Lower lobe of right lung (tissue), 2 donors: ENCODE measurements around the gene PIAS2. TPM values are rescaled to one million over a fixed set of nuclear protein-coding genes. Genes with fewer than 3 reads are reported as not detected.

Experiments
- ATAC-seq, 2 donors: fragments of 200-7000 bp; cut with Tn5 transposase; one replicate each; pipeline ENCODE4 v1.9.1; 2020 to 2022; ENCODE audit warnings: mild to moderate bottlenecking in 2 of 2, moderate library complexity in 2 of 2
- DNase-seq: peaks from one replicate; pipeline ENCODE4 v3.0.0-alpha.2; 2020
- H3K27ac ChIP-seq: fragments of 200-600 bp; one replicate; pipeline ENCODE4 v1.8.0; 2022
- H3K27me3 ChIP-seq: fragments of 200-600 bp; one replicate; pipeline ENCODE4 v1.8.0; 2022; ENCODE audit warnings: low read depth
- H3K36me3 ChIP-seq: fragments of 200-600 bp; one replicate; pipeline ENCODE4 v1.8.0; 2022; ENCODE audit warnings: mild to moderate bottlenecking
- H3K4me1 ChIP-seq: fragments of 200-600 bp; one replicate; pipeline ENCODE4 v1.8.0; 2022
- H3K4me3 ChIP-seq: fragments of 200-600 bp; one replicate; pipeline ENCODE4 v1.8.0; 2022; ENCODE audit warnings: mild to moderate bottlenecking
- H3K9me3 ChIP-seq: fragments of 200-600 bp; one replicate; pipeline ENCODE4 v1.8.0; 2022
- intact Hi-C: fragments of 100-400 bp; cut with DNase I; formaldehyde crosslinking; loops from one replicate; pipeline ENCODE4 v1.11.0; 2022
- total RNA-seq: library from RNA; stranded (reverse); fragmentation: NEBNext Ultra II Directional; extraction: Animal tissue kit (Norgen Biotek cat#: 25700); gene quantifications from one replicate; pipeline ENCODE4 v1.2.1, GENCODE V29; 2021
- TF ChIP-seq, protein P1 (sequence below): fragments of 200-600 bp; IDR thresholded peaks from one replicate; pipeline ENCODE4 v1.8.0; 2022; ENCODE audit warnings: antibody characterized with exemption, mild to moderate bottlenecking
- donor health status: DM: no; HTN: yes; CAD: no; lungs with severe emphysema.

The PIAS2 gene
- total RNA-seq, 1 donor from 2014 or later, result 36.6 TPM

DNA sequence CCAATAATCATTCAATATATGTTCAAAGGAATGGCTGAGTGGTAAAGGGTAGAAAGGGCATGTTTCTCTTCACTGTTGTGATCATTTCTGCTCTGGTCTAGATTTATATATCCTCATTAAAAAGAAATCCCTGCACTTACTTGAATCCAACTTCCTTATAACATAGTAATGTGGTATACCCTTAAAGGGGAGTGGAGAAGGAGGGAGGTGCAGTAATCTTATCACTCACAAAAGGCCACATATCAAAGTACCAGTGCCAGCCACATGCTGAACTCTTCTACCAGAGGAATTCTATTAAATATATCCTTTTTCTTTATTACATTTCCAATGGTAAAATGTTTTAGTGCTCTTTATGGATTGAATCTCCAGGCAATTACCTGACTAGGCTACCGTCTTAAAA, 3.3 kb upstream of the PIAS2 start:
- Histone ChIP-seq H3K4me3 (no peak overlapping the region), H3K9me3 (no peaks in the 10 kb centered on the region), H3K27me3 (no peaks in the 10 kb centered on the region), H3K27ac (no peak overlapping the region), H3K36me3 (no peaks in the 10 kb centered on the region), H3K4me1 (peaks cover 16% of the 10 kb centered on the region)
- no peak for ATAC-seq
- TF ChIP-seq, protein P1, sequence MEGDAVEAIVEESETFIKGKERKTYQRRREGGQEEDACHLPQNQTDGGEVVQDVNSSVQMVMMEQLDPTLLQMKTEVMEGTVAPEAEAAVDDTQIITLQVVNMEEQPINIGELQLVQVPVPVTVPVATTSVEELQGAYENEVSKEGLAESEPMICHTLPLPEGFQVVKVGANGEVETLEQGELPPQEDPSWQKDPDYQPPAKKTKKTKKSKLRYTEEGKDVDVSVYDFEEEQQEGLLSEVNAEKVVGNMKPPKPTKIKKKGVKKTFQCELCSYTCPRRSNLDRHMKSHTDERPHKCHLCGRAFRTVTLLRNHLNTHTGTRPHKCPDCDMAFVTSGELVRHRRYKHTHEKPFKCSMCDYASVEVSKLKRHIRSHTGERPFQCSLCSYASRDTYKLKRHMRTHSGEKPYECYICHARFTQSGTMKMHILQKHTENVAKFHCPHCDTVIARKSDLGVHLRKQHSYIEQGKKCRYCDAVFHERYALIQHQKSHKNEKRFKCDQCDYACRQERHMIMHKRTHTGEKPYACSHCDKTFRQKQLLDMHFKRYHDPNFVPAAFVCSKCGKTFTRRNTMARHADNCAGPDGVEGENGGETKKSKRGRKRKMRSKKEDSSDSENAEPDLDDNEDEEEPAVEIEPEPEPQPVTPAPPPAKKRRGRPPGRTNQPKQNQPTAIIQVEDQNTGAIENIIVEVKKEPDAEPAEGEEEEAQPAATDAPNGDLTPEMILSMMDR, result no peak
- intact Hi-C loops, result no loop called here
- DNase-seq, result no peak

DNA sequence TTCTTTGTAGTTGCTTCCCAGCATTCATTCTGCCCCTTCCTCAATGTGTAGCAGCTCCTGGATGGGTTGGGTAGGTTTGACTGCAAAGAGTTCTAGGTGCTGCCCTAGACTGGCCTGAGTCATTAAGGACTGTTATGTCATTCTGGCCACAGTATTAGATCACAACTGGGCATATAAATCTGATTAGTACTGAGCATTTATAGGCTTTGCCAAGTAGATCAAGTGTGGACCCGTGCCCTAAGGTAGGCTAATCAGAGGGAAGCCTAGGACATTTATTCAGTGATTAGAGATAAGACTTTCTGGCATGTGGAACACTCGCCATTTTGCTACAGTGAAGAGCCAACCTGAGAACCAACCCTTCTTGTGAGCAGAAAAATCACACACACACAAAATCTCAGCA, 2.8 kb upstream of the PIAS2 start:
- no peak for ATAC-seq
- Histone ChIP-seq H3K4me1 (peaks cover 22% of the 10 kb centered on the region), H3K27me3 (no peaks in the 10 kb centered on the region), H3K36me3 (no peaks in the 10 kb centered on the region), H3K4me3 (no peak overlapping the region), H3K9me3 (no peaks in the 10 kb centered on the region), H3K27ac (no peak overlapping the region)
- TF ChIP-seq, protein P1, result no peak
- intact Hi-C loops, result no loop called here
- DNase-seq, result no peak

DNA sequence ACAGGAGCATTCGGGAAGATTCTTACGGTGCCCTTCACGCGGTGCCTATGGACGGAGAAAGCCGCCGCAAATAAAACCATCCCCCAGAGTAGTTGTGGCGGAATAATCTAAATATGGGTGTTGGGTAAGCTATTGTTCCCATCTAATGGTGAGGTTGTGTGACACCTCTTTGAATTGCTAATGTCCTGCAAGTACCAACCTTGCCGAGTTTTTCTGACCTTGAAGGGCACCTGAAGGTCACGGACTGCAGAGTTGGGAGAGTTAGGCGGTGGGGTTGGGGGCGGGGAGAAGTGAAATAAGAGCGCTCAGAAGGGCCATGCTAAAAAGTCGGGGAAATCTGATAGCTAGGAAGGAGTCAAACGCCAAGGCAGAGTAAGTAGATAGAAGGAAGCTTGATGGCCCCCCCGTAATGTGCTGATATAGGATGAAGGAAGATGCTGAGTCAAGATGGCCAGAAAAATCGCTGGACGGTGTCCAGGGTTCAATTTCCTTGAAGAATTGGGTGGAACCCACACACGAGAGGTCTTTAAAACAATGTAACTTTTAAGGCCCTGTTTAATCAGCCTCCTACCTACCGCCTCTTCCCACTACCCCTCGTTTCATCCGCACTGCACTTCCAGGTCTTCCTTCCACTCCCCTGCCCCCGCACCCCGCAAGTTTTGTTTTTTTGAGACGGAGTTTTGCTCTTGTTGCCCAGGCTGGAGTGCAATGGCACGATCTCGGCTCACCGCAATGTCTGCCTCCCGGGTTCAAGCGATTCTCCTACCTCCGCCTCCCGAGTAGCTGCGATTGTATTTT, 695 bp upstream of the PIAS2 start:
- H3K27me3 ChIP-seq, result no peaks in the 10 kb centered on the region
- TF ChIP-seq, protein P1, result no peak
- no peaks in the 10 kb centered on the region for H3K9me3 ChIP-seq
- DNase-seq (no peak), ATAC-seq (peak; percentile 9 to 23)
- H3K4me3 ChIP-seq, result peak overlapping the region; percentile 77
- H3K4me1 ChIP-seq, result peaks cover 28% of the 10 kb centered on the region
- no peaks in the 10 kb centered on the region for H3K36me3 ChIP-seq
- intact Hi-C loops, result no loop called here
- H3K27ac ChIP-seq, result peak overlapping the region; percentile 87

DNA sequence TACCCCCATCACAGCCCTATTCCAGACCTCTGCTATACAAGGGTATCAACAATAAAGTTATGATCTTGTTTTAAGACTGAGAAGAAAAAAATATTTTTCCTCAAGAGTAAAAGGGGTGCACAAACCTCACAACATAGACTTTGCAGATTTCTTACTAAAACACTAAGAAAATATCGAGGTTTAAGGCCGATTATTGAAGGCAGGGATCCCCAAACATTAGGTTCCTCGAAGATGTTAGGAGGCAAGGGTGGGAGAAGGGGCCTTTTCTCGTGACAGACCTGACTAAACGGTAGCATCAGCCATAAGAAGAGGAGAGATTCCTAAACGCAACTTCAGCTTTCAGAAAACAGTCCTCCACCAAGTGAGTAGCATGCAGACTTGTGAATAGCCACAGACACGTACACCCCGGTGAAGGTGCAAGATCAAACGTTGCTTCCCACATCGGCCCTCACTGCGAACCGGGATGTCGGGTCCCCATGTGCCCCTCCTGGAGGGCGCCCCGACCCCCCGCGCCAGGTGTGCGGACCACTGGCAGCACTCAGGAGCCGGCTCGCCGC, 678 bp downstream of the PIAS2 start:
- DNase-seq (no peak), ATAC-seq (peak; percentile 2 to 25)
- Histone ChIP-seq H3K4me3 (peak overlapping the region; percentile 77), H3K9me3 (no peaks in the 10 kb centered on the region), H3K27me3 (no peaks in the 10 kb centered on the region), H3K4me1 (peaks cover 28% of the 10 kb centered on the region), H3K27ac (peak overlapping the region; percentile 87), H3K36me3 (no peaks in the 10 kb centered on the region)
- intact Hi-C loops, result no loop called here
- TF ChIP-seq, protein P1, result no peak

DNA sequence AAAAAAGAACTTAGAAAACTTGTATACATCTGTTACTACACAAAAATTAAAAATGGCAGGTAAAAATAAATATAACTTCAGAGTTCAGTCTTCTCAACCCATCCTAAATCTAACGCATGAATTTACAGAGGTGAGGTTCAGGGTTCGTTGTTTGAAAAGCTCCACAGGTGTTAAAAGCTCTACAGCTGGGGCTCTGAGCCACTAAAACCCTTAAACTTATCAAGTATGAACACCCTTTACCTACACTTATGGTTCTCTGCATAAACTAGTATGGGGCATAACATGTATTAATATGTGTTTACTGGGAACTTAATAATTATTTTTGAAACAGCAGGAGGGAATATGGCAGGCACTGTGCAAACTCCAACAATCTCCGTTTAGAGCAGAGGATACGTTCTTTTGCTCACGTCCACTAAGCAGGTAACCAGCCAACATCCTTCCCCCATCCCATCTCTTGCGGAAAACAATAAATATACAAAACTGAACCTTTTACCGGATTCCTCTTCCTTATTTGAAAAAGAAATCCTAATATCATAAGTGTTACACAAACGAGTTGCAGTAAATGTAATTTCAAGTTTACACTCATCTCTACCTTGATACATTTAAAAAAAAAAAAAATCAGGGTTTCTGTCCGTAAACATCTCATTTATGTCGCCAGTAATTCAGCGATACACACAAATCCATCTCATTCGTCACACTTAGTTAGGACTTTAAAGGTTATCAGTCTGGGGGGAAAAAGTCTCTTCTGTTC, 1.3 kb downstream of the PIAS2 start:
- ATAC-seq (no peak), DNase-seq (no peak)
- Histone ChIP-seq H3K9me3 (no peaks in the 10 kb centered on the region), H3K4me3 (peak overlapping the region; percentile 77), H3K36me3 (no peaks in the 10 kb centered on the region), H3K27me3 (no peaks in the 10 kb centered on the region), H3K27ac (no peak overlapping the region), H3K4me1 (peaks cover 28% of the 10 kb centered on the region)
- intact Hi-C loops, result no loop called here
- TF ChIP-seq, protein P1, result no peak
